ENCODE results near the gene ASF1A.

The ASF1A gene

GRCh38 chr6:118903138-118903537 lies 9.2 kb downstream of the ASF1A start:
- TF ChIP-seq, protein P1, sequence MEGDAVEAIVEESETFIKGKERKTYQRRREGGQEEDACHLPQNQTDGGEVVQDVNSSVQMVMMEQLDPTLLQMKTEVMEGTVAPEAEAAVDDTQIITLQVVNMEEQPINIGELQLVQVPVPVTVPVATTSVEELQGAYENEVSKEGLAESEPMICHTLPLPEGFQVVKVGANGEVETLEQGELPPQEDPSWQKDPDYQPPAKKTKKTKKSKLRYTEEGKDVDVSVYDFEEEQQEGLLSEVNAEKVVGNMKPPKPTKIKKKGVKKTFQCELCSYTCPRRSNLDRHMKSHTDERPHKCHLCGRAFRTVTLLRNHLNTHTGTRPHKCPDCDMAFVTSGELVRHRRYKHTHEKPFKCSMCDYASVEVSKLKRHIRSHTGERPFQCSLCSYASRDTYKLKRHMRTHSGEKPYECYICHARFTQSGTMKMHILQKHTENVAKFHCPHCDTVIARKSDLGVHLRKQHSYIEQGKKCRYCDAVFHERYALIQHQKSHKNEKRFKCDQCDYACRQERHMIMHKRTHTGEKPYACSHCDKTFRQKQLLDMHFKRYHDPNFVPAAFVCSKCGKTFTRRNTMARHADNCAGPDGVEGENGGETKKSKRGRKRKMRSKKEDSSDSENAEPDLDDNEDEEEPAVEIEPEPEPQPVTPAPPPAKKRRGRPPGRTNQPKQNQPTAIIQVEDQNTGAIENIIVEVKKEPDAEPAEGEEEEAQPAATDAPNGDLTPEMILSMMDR (IDR thresholded peaks at IDR 0.05; ENCODE audit: control extremely low read depth, extremely low read depth, low read depth, missing control alignments), result no peak
- ChIA-PET CTCF (interaction anchor here (1.4 to 1.7 kb wide), 2 partner anchors 8 to 338 kb away, joined by 3 to 5 read pairs; no protein-coding TSS in a partner anchor), POLR2A (no interaction called here)
- no peak for DNase-seq (ENCODE audit: extremely low spot score)

- ChIA-PET CTCF (interaction anchor here (1.2 to 1.7 kb wide), 2 partner anchors 8 to 20 kb away, joined by 4 to 5 read pairs; no protein-coding TSS in a partner anchor), POLR2A (no interaction called here)
- TF ChIP-seq, protein P1 (IDR thresholded peaks at IDR 0.05; ENCODE audit: control extremely low read depth, extremely low read depth, low read depth, missing control alignments), result no peak
- no peak for DNase-seq (ENCODE audit: extremely low spot score)
Measured at GRCh38 chr6:118903691-118904090, 9.7 kb downstream of the ASF1A start.

DNA sequence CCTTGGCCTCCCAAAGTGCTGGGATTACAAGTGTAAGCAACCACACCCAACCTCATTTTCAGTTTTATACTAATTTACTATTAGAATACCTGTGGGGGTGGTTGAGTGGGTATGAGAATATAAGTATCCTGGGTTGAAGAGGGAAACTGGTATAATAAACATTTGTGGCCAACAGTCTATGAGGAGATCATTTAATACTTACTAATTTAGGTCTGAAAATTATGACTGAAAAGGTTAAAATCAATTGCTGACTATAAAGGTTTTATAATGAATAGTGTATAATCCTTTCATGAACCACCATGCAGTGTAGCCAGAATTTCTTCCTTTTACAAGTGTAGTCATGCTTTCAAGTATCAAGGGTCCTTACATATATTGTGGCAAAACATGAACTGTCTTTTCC lies 11.1 kb downstream of the ASF1A start:
- ChIA-PET POLR2A (no interaction called here), CTCF (interaction anchor here (1.2 kb wide), 1 partner anchor 23 kb away, joined by 3 read pairs; no protein-coding TSS in a partner anchor)
- TF ChIP-seq, protein P1 (IDR thresholded peaks at IDR 0.05; ENCODE audit: control extremely low read depth, extremely low read depth, low read depth, missing control alignments), result no peak
- DNase-seq (ENCODE audit: extremely low spot score), result no peak

DNA sequence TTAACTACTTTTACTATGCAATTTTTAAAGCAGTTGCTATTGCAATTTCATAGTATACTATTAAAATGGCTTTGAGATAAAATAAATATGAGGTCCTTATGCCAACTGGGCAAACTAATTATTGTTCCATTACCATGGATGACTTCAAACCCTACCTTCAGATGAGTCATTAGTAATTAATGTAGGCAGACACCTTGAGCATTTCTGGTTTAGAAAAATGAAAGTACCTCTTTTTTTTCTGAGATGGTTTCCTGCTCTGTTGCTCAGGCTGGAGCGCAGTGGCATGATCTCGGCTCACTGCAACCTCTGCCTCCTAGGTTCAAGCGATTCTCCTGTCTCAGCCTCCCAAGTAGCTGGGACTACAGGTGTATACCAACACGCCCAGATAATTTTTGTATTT lies 11.9 kb downstream of the ASF1A start:
- ChIA-PET CTCF (interaction anchor here (4.3 kb wide), 1 partner anchor 9 kb away, joined by 28 read pairs; no protein-coding TSS in a partner anchor), POLR2A (no interaction called here)
- no peak for DNase-seq (ENCODE audit: extremely low spot score)
- TF ChIP-seq, protein P1 (IDR thresholded peaks at IDR 0.05; ENCODE audit: control extremely low read depth, extremely low read depth, low read depth, missing control alignments), result no peak

DNA sequence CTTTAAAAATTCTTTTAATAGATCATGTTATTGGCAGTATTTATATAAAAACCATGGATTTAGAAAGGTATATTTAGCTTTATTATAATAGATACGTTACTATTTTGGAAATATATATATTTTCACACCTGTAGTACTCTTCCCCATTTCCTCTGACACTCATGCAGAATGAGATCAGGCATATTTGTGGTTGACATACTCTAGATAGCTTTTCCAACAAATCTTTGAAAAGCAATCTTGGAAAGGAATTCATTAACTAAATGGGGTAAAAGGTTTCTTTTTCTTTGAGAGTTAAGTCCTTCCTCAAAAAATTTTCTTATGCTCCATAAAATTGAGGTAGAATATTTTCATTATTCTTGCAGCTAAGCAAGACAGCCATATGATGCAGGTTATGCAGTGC lies 14.5 kb downstream of the ASF1A start:
- TF ChIP-seq, protein P1 (IDR thresholded peaks at IDR 0.05; ENCODE audit: control extremely low read depth, extremely low read depth, low read depth, missing control alignments), result no peak
- CTCF ChIA-PET, result interaction anchor here (1.1 to 4.3 kb wide), 5 partner anchors 8 to 202 kb away, joined by 3 to 28 read pairs (median 3); no protein-coding TSS in a partner anchor
- POLR2A ChIA-PET, result no interaction called here
- no peak for DNase-seq (ENCODE audit: extremely low spot score)

- POLR2A ChIA-PET, result no interaction called here
- DNase-seq (ENCODE audit: extremely low spot score), result no peak
- CTCF ChIA-PET, result interaction anchor here (0.9 to 1.9 kb wide), 3 partner anchors 16 to 347 kb away, joined by 3 to 5 read pairs (median 3); no protein-coding TSS in a partner anchor
- TF ChIP-seq, protein P1 (IDR thresholded peaks at IDR 0.05; ENCODE audit: control extremely low read depth, extremely low read depth, low read depth, missing control alignments), result no peak
Measured at GRCh38 chr6:118912646-118913045, 18.7 kb downstream of the ASF1A start.

All from GM10248 (cell line).